T-helper 22 cell (primary cell): ENCODE measurements around the gene C2CD5.
"Not testable (repeated sequence)": the region's sequence is repeated elsewhere in the genome, so short reads cannot be mapped to it uniquely, and the experiment has no call there.

Experiments
- DNase-seq: peaks from one replicate; pipeline ENCODE4 v3.0.0-alpha.2; 2020; ENCODE audit warnings: low read depth

Gene C2CD5

GRCh38 chr12:22536346-22536945 lies 7.9 kb downstream of the C2CD5 start:
- no peak for DNase-seq

GRCh38 chr12:22535478-22535877 lies 8.9 kb downstream of the C2CD5 start:
- DNase-seq = no peak

- DNase-seq = no peak
Measured at GRCh38 chr12:22535038-22535437, 9.3 kb downstream of the C2CD5 start.

GRCh38 chr12:22533155-22533554 lies 11.2 kb downstream of the C2CD5 start:
- DNase-seq = no peak

- DNase-seq = no peak
Measured at GRCh38 chr12:22532317-22532716, 12.0 kb downstream of the C2CD5 start.

- no peak for DNase-seq
Measured at GRCh38 chr12:22531205-22531604, 13.1 kb downstream of the C2CD5 start.

- no peak for DNase-seq
Measured at GRCh38 chr12:22529281-22530060, 14.9 kb downstream of the C2CD5 start.

- no peak for DNase-seq
Measured at GRCh38 chr12:22527999-22528398, 16.3 kb downstream of the C2CD5 start.

GRCh38 chr12:22526836-22527235 lies 17.5 kb downstream of the C2CD5 start:
- no peak for DNase-seq

GRCh38 chr12:22525426-22525825 lies 18.9 kb downstream of the C2CD5 start:
- DNase-seq = no peak

GRCh38 chr12:22518998-22519397 lies 25.3 kb downstream of the C2CD5 start:
- DNase-seq = no peak

GRCh38 chr12:22518060-22518719 lies 26.2 kb downstream of the C2CD5 start:
- DNase-seq = no peak

GRCh38 chr12:22514875-22515274 lies 29.5 kb downstream of the C2CD5 start:
- DNase-seq = no peak

GRCh38 chr12:22505826-22506225 lies 38.5 kb downstream of the C2CD5 start:
- no peak for DNase-seq

GRCh38 chr12:22500100-22500499 lies 44.2 kb downstream of the C2CD5 start:
- no peak for DNase-seq

- DNase-seq = no peak
Measured at GRCh38 chr12:22499445-22499844, 44.9 kb downstream of the C2CD5 start.

- DNase-seq = no peak
Measured at GRCh38 chr12:22494319-22494718, 50.0 kb downstream of the C2CD5 start.

GRCh38 chr12:22491034-22491433 lies 53.3 kb downstream of the C2CD5 start:
- no peak for DNase-seq

- no peak for DNase-seq
Measured at GRCh38 chr12:22488478-22488877, 55.9 kb downstream of the C2CD5 start.

- DNase-seq = not testable (repeated sequence)
Measured at GRCh38 chr12:22487683-22488082, 56.7 kb downstream of the C2CD5 start.

- no peak for DNase-seq
Measured at GRCh38 chr12:22481547-22482104, 62.7 kb downstream of the C2CD5 start.

GRCh38 chr12:22480814-22481213 lies 63.5 kb downstream of the C2CD5 start:
- DNase-seq = not testable (repeated sequence)

- no peak for DNase-seq
Measured at GRCh38 chr12:22480016-22480415, 64.3 kb downstream of the C2CD5 start.
